Astrocyte (in vitro differentiated cells and primary cell): ENCODE results near the gene ANKDD1B. TPM values are rescaled to one million over a fixed set of nuclear protein-coding genes. Genes with fewer than 3 reads are reported as not detected.

Experiments used
- DNase-seq: peaks from one replicate; pipeline ENCODE4 v3.0.0-alpha.2; 2010; ENCODE audit warnings: low read depth
- FAIRE-seq: peaks from 2 replicates; lab custom pipeline; 2011; peaks lifted over from hg19 to GRCh38; lab: Jason Lieb, UNC
- H2AFZ ChIP-seq: 2 replicates; pipeline ENCODE4 v1.6.0; 2012; ENCODE audit warnings: low read depth, low read length, inconsistent platforms
- H3K27ac ChIP-seq: 2 replicates; pipeline ENCODE4 v1.5.1; 2011; ENCODE audit warnings: low read depth, low read length, inconsistent platforms
- H3K27me3 ChIP-seq: 2 replicates; pipeline ENCODE4 v1.6.0; 2011; ENCODE audit warnings: low read length, inconsistent platforms; ENCODE audit not compliant: insufficient read depth
- H3K36me3 ChIP-seq: 2 replicates; pipeline ENCODE4 v1.5.1; 2011; ENCODE audit warnings: low read length, inconsistent platforms; ENCODE audit not compliant: insufficient read depth
- H3K4me1 ChIP-seq: 2 replicates; pipeline ENCODE4 v1.5.1; 2011; ENCODE audit warnings: low read length, inconsistent platforms; ENCODE audit not compliant: insufficient read depth
- H3K4me2 ChIP-seq: 2 replicates; pipeline ENCODE4 v1.6.0; 2012; ENCODE audit warnings: low read length, inconsistent platforms
- H3K4me3 ChIP-seq: 2 replicates; pipeline ENCODE4 v1.5.1; 2011; ENCODE audit warnings: low read depth, mild to moderate bottlenecking, low read length, inconsistent platforms; ENCODE audit not compliant: insufficient read depth
- H3K79me2 ChIP-seq: 2 replicates; pipeline ENCODE4 v1.6.0; 2012; ENCODE audit warnings: mild to moderate bottlenecking, low read length, inconsistent platforms; ENCODE audit not compliant: insufficient read depth
- H3K9ac ChIP-seq: 2 replicates; pipeline ENCODE4 v1.6.0; 2012; ENCODE audit warnings: mild to moderate bottlenecking, low read length, inconsistent platforms
- H3K9me3 ChIP-seq: 2 replicates; pipeline ENCODE4 v1.5.1; 2012; ENCODE audit warnings: low read depth, mild to moderate bottlenecking, low read length, inconsistent platforms; ENCODE audit not compliant: insufficient read depth
- H4K20me1 ChIP-seq: 2 replicates; pipeline ENCODE4 v1.6.0; 2012; ENCODE audit warnings: low read length, inconsistent platforms; ENCODE audit not compliant: insufficient read depth
- H3K27ac Mint-ChIP-seq: one replicate; pipeline ENCODE4 v1.8.0; 2021; ENCODE audit warnings: mild to moderate bottlenecking, mixed read lengths; ENCODE audit not compliant: unreplicated experiment
- H3K27me3 Mint-ChIP-seq: one replicate; pipeline ENCODE4 v1.8.0; 2021; ENCODE audit warnings: low read depth, mixed read lengths; ENCODE audit not compliant: unreplicated experiment
- H3K36me3 Mint-ChIP-seq: one replicate; pipeline ENCODE4 v1.8.0; 2021; ENCODE audit warnings: low read depth, mixed read lengths; ENCODE audit not compliant: unreplicated experiment
- H3K4me1 Mint-ChIP-seq: one replicate; pipeline ENCODE4 v1.8.0; 2021; ENCODE audit warnings: low read depth, mixed read lengths; ENCODE audit not compliant: unreplicated experiment
- H3K4me3 Mint-ChIP-seq: one replicate; pipeline ENCODE4 v1.8.0; 2021; ENCODE audit warnings: mild to moderate bottlenecking, moderate library complexity, mixed read lengths; ENCODE audit not compliant: unreplicated experiment
- H3K9me3 Mint-ChIP-seq: one replicate; pipeline ENCODE4 v1.8.0; 2021; ENCODE audit warnings: mild to moderate bottlenecking, mixed read lengths; ENCODE audit not compliant: unreplicated experiment
- EZH2 ChIP-seq: IDR thresholded peaks from 2 replicates; pipeline ENCODE4 v1.6.1; 2012; ENCODE audit warnings: mild to moderate bottlenecking, low read length, inconsistent platforms; ENCODE audit not compliant: insufficient read depth
- total RNA-seq: library from RNA; stranded (reverse); gene quantifications from 2 replicates; pipeline ENCODE4 v1.2.1, GENCODE V29; 2021
- TF ChIP-seq, protein P1 (sequence below): IDR thresholded peaks from 2 replicates; pipeline ENCODE4 v1.5.1; 2011; ENCODE audit warnings: low read depth, mild to moderate bottlenecking, inconsistent platforms, low read length, moderate library complexity; ENCODE audit not compliant: insufficient read depth

Gene ANKDD1B
- total RNA-seq, 1 donor from 2014 or later = 0.59 TPM

- no peaks in the 10 kb centered on the region for H3K36me3 ChIP-seq
- TF ChIP-seq, protein P1, sequence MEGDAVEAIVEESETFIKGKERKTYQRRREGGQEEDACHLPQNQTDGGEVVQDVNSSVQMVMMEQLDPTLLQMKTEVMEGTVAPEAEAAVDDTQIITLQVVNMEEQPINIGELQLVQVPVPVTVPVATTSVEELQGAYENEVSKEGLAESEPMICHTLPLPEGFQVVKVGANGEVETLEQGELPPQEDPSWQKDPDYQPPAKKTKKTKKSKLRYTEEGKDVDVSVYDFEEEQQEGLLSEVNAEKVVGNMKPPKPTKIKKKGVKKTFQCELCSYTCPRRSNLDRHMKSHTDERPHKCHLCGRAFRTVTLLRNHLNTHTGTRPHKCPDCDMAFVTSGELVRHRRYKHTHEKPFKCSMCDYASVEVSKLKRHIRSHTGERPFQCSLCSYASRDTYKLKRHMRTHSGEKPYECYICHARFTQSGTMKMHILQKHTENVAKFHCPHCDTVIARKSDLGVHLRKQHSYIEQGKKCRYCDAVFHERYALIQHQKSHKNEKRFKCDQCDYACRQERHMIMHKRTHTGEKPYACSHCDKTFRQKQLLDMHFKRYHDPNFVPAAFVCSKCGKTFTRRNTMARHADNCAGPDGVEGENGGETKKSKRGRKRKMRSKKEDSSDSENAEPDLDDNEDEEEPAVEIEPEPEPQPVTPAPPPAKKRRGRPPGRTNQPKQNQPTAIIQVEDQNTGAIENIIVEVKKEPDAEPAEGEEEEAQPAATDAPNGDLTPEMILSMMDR = no peak
- no peak for TF ChIP-seq EZH2
- H2AFZ ChIP-seq = peak overlapping the region; percentile 77
These were observed 945 bp downstream of the ANKDD1B start for GRCh38 chr5:75612226-75612569.

GRCh38 chr5:75612901-75613300, 1.6 kb downstream of the ANKDD1B start:
- H3K9ac ChIP-seq = no peak overlapping the region
- no peaks in the 10 kb centered on the region for H3K79me2 ChIP-seq
- H4K20me1 ChIP-seq = no peaks in the 10 kb centered on the region
- H3K27ac Mint-ChIP-seq = no peak overlapping the region
- no peak overlapping the region for H2AFZ ChIP-seq
- H3K9me3 ChIP-seq = no peaks in the 10 kb centered on the region
- no peak overlapping the region for H3K4me3 ChIP-seq
- H3K27me3 Mint-ChIP-seq = peaks cover 3% of the 10 kb centered on the region
- no peak for TF ChIP-seq EZH2
- no peaks in the 10 kb centered on the region for H3K27me3 ChIP-seq
- peaks cover 24% of the 10 kb centered on the region for H3K4me1 ChIP-seq
- no peaks in the 10 kb centered on the region for H3K9me3 Mint-ChIP-seq
- peaks cover 23% of the 10 kb centered on the region for H3K4me1 Mint-ChIP-seq
- H3K4me3 Mint-ChIP-seq = no peak overlapping the region
- no peak for DNase-seq
- H3K27ac ChIP-seq = no peak overlapping the region
- no peak for FAIRE-seq
- no peaks in the 10 kb centered on the region for H3K36me3 Mint-ChIP-seq
- H3K4me2 ChIP-seq = no peak overlapping the region
- H3K36me3 ChIP-seq = no peaks in the 10 kb centered on the region

More at GRCh38 chr5:75612226-75612569, 945 bp downstream of the ANKDD1B start:
- Histone ChIP-seq H3K9me3 (no peaks in the 10 kb centered on the region), H3K27me3 (no peaks in the 10 kb centered on the region), H3K9ac (no peak overlapping the region), H3K4me2 (peak overlapping the region; percentile 95), H3K79me2 (no peaks in the 10 kb centered on the region), H3K27ac (no peak overlapping the region), H3K4me3 (peak overlapping the region; percentile 67), H3K4me1 (peaks cover 18% of the 10 kb centered on the region), H4K20me1 (no peaks in the 10 kb centered on the region)
- no peaks in the 10 kb centered on the region for H3K9me3 Mint-ChIP-seq
- peaks cover 3% of the 10 kb centered on the region for H3K27me3 Mint-ChIP-seq
- FAIRE-seq (no peak), DNase-seq (no peak)
- H3K4me3 Mint-ChIP-seq = no peak overlapping the region
- peaks cover 16% of the 10 kb centered on the region for H3K4me1 Mint-ChIP-seq
- no peak overlapping the region for H3K27ac Mint-ChIP-seq
- H3K36me3 Mint-ChIP-seq = no peaks in the 10 kb centered on the region

GRCh38 chr5:75614176-75614575, 2.9 kb downstream of the ANKDD1B start:
- Histone ChIP-seq H3K27me3 (no peaks in the 10 kb centered on the region), H3K9me3 (no peaks in the 10 kb centered on the region), H3K4me2 (no peak overlapping the region), H4K20me1 (no peaks in the 10 kb centered on the region), H3K9ac (no peak overlapping the region), H3K4me3 (no peak overlapping the region), H3K27ac (no peak overlapping the region), H3K79me2 (no peaks in the 10 kb centered on the region), H3K36me3 (no peaks in the 10 kb centered on the region), H3K4me1 (peaks cover 24% of the 10 kb centered on the region), H2AFZ (no peak overlapping the region)
- TF ChIP-seq EZH2 = no peak
- TF ChIP-seq, protein P1 = no peak
- FAIRE-seq (no peak), DNase-seq (no peak)
- Mint-ChIP-seq H3K4me1 (peaks cover 24% of the 10 kb centered on the region), H3K4me3 (no peak overlapping the region), H3K36me3 (no peaks in the 10 kb centered on the region), H3K27me3 (peaks cover 3% of the 10 kb centered on the region), H3K9me3 (no peaks in the 10 kb centered on the region), H3K27ac (no peak overlapping the region)
